ENCODE data around the gene WNT9A.

- TF ChIP-seq POLR2AphosphoS5 (IDR thresholded peaks at IDR 0.05; ENCODE audit: low read depth, low read length), result no peak
- TF ChIP-seq SIN3A (IDR thresholded peaks at IDR 0.05; ENCODE audit: borderline replicate concordance, insufficient read depth, low read length), result no peak
- TF ChIP-seq TAF1 (IDR thresholded peaks at IDR 0.05; ENCODE audit: borderline replicate concordance, insufficient read depth, low read length), result no peak
- TF ChIP-seq, protein P1, sequence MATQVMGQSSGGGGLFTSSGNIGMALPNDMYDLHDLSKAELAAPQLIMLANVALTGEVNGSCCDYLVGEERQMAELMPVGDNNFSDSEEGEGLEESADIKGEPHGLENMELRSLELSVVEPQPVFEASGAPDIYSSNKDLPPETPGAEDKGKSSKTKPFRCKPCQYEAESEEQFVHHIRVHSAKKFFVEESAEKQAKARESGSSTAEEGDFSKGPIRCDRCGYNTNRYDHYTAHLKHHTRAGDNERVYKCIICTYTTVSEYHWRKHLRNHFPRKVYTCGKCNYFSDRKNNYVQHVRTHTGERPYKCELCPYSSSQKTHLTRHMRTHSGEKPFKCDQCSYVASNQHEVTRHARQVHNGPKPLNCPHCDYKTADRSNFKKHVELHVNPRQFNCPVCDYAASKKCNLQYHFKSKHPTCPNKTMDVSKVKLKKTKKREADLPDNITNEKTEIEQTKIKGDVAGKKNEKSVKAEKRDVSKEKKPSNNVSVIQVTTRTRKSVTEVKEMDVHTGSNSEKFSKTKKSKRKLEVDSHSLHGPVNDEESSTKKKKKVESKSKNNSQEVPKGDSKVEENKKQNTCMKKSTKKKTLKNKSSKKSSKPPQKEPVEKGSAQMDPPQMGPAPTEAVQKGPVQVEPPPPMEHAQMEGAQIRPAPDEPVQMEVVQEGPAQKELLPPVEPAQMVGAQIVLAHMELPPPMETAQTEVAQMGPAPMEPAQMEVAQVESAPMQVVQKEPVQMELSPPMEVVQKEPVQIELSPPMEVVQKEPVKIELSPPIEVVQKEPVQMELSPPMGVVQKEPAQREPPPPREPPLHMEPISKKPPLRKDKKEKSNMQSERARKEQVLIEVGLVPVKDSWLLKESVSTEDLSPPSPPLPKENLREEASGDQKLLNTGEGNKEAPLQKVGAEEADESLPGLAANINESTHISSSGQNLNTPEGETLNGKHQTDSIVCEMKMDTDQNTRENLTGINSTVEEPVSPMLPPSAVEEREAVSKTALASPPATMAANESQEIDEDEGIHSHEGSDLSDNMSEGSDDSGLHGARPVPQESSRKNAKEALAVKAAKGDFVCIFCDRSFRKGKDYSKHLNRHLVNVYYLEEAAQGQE (IDR thresholded peaks at IDR 0.05; ENCODE audit: insufficient read depth in 1 of 2, low read depth in 2 of 2, low read length in 2 of 2), result no peak
Observed at GRCh38 chr1:227944931-227945890, 2.5 kb downstream of the WNT9A start.

All from PFSK-1 (cell line).